GM18502 (cell line): Measurements from ENCODE around the gene SERTAD4.
"Not testable (repeated sequence)": the region's sequence is repeated elsewhere in the genome, so short reads cannot be mapped to it uniquely, and the experiment has no call there.

ENCODE experiments used
- ATAC-seq: cut with Tn5 transposase; IDR thresholded peaks from one replicate; pipeline ENCODE4 v1.9.1; 2021; ENCODE audit warnings: mild to moderate bottlenecking; ENCODE audit not compliant: unreplicated experiment, poor library complexity

The SERTAD4 gene

GRCh38 chr1:210232511-210233215, at the start of gene SERTAD4:
Gene SERTAD4, plus strand, starts transcription at chr1:210232796. Its CDS starts 5,165 bp downstream, at chr1:210237961.
- no peak for ATAC-seq

- no peak for ATAC-seq
Observed at GRCh38 chr1:210185063-210185462, 47.5 kb upstream of the SERTAD4 start.

- ATAC-seq, result not testable (repeated sequence)
Observed at GRCh38 chr1:210187849-210188606, 44.6 kb upstream of the SERTAD4 start.

- no peak for ATAC-seq
Observed at GRCh38 chr1:210189426-210189825, 43.2 kb upstream of the SERTAD4 start.

- ATAC-seq, result no peak
Observed at GRCh38 chr1:210195635-210196160, 36.9 kb upstream of the SERTAD4 start.

- ATAC-seq, result not testable (repeated sequence)
Observed at GRCh38 chr1:210196266-210196665, 36.3 kb upstream of the SERTAD4 start.

- ATAC-seq, result no peak
Observed at GRCh38 chr1:210198840-210199239, 33.8 kb upstream of the SERTAD4 start.

GRCh38 chr1:210200124-210200736, 32.4 kb upstream of the SERTAD4 start:
- no peak for ATAC-seq

GRCh38 chr1:210201681-210202080, 30.9 kb upstream of the SERTAD4 start:
- no peak for ATAC-seq

GRCh38 chr1:210207597-210208450, 24.8 kb upstream of the SERTAD4 start:
- no peak for ATAC-seq

- ATAC-seq, result no peak
Observed at GRCh38 chr1:210213335-210213734, 19.3 kb upstream of the SERTAD4 start.

- ATAC-seq, result no peak
Observed at GRCh38 chr1:210214573-210215409, 17.8 kb upstream of the SERTAD4 start.

- ATAC-seq, result no peak
Observed at GRCh38 chr1:210217482-210217881, 15.1 kb upstream of the SERTAD4 start.

GRCh38 chr1:210218047-210218446, 14.5 kb upstream of the SERTAD4 start:
- ATAC-seq, result no peak

GRCh38 chr1:210222340-210223006, 10.1 kb upstream of the SERTAD4 start:
- ATAC-seq, result no peak

- no peak for ATAC-seq
Observed at GRCh38 chr1:210223226-210223904, 9.2 kb upstream of the SERTAD4 start.

GRCh38 chr1:210228158-210228557, 4.4 kb upstream of the SERTAD4 start:
- ATAC-seq, result no peak

- no peak for ATAC-seq
Observed at GRCh38 chr1:210230149-210230695, 2.4 kb upstream of the SERTAD4 start.
